GM19043 (cell line): ENCODE results near the gene SLC1A1.

Source experiments
- ATAC-seq: cut with Tn5 transposase; IDR thresholded peaks from one replicate; pipeline ENCODE4 v1.9.1; 2021; ENCODE audit warnings: low read depth; ENCODE audit not compliant: unreplicated experiment

The SLC1A1 gene

DNA sequence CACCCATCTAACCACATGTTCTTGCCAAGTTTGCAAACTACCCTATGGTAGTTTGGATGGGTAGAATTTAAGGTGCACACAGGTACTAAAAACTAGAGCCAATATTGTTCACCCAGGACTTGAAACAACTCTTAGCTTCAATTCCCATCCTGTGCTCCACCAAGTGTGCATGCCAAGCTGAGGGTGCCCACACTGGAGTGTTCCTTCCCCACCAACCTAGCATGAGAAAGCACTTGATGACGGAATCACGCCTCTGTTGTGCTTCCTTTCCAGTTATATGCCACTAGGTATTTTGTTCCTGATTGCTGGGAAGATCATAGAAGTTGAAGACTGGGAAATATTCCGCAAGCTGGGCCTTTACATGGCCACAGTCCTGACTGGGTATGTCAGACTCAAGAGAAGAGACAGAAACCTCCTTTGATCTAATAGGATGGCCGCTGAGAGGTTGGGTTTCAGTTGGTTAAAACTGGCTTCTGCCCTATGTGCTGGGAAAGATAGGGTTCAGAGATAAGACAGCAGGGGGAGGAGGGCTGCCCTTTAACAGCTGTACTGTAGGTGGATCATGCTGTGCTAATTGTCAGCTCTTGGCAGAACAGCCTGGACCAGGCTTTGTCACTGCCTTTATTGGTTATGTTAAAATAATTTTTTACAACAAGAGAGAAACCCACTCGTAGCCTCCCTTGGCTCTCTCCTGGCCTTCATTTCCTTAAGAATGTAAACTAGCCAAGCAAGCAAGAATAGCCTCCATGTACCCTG lies 83.5 kb downstream of the SLC1A1 start:
- ATAC-seq, result no peak

DNA sequence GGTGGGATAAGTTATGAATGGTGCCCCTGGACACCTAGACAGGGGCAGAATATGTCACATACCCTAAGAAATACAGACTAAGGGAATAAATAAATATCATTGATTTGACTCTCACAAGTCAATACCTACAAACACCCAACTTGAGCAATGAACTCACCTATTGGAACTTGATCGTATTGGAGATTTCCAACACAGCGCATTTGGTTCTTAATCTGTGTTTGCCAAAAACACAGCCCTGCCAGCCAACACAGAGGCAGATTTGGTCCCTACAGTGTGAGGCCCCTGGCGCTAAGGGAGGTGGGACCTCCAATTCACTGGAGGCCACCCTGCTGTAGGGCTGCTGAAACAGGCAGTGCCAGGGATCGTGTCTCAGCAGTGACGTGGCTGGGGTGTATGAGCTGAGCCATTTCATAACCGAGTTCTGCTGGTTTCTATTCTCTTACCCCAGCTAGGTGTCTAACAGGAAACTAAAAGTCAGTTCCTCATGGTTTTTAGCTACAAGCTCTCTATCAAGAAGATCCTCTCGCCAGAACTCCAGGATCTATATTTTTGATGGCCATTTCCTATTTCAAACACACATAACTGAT lies 84.5 kb downstream of the SLC1A1 start:
- ATAC-seq, result no peak

DNA sequence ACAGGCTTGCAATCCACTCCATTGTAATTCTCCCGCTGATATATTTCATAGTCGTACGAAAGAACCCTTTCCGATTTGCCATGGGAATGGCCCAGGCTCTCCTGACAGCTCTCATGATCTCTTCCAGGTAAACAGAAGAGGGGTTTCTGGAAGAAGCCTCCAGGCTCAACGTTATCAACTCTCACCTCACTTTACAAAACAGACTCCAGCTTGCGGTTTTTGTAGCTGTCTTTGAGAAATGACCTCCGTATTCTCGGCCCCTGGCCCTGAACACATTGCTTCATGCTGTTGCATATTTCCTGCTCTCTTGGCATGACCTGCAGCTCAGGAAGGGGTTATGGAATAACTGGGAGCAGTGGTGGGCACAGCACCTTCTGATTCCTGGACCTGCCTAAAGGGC lies 85.7 kb downstream of the SLC1A1 start:
- no peak for ATAC-seq

DNA sequence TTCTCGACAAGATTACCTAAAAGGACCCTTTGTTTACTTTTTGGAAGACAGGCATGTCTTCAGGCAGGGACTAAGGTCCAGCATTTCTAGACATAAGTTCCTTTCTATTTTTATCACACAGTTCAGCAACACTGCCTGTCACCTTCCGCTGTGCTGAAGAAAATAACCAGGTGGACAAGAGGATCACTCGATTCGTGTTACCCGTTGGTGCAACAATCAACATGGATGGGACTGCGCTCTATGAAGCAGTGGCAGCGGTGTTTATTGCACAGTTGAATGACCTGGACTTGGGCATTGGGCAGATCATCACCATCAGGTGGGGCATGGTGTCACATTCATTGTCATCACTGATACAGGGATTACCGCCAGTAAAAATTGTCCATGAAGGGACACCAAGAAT lies 86.2 kb downstream of the SLC1A1 start:
- ATAC-seq, result no peak

DNA sequence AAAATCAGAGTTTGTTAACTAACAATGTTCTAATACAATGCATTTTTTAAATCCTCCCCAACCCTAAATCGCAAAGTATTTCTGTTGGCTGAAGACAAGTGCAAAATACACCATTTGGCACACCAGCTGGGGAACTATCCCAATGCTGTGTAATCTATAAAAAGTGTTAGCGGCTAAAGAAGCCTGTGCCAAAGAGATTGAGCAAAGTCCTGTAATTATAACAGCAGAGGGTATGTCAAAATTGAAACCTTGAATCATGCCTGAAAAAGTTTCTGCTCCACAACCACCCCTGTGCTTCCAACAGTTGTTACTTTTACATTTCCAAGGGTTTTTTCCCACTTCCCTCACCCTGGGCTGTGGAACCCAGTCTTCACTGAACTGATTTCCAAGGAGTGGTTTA lies 88.7 kb downstream of the SLC1A1 start:
- no peak for ATAC-seq

DNA sequence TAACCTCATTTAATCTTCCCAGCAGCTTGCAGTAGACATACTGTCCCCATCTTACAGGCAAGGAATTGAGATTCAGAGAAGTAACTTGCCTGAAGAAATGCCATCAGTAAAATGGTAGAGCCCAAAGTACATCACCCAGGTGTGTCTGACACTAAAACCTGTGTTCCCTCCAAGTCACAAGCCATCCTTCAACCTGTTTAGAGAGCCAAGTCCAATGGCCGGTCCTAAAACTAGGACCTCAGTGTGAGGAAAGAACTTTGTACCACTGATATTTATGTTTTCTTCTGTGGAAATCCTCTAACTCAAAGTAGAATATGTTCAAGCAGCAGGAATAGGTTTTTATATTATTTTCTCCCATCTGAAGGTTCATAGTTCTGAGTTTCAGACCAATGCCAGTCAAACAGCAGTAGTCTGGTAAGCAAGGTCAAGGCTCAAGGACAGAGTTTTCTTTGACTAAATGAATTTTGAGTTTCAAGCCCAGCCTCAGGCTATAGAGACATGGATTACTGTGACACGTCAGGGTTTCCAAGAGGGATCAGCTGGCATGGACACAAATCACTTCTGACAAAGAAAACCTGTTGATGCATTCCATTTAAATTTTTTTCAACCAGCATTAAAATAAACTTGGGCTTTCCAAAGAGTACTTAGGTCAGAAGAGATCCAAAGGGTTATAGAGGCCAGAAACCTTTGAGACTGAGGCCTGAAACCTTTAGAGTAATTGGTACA lies 90.9 kb downstream of the SLC1A1 start:
- ATAC-seq, result no peak

GRCh38 chr9:4581861-4582565 lies 91.7 kb downstream of the SLC1A1 start:
- no peak for ATAC-seq

- no peak for ATAC-seq
Measured at GRCh38 chr9:4583001-4583400, 92.7 kb downstream of the SLC1A1 start.

DNA sequence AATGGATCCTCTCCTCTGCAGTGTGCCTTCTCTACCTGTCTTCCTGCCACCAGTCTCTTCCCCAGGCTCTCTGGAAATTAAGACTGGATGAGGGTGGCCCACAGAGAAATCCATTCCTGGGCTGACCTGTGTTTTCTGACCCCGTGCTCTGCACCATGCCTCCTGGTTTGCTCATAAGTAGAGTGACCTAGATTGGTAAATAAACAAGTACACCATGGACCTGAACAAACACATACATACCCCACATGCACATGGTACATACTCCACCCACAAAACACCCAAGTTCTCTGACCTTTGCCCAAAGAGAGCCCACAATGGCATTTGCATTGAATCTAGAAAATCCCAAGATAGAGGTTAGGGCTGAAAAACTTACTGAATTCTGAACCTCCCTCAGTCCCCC lies 94.4 kb downstream of the SLC1A1 start:
- no peak for ATAC-seq

DNA sequence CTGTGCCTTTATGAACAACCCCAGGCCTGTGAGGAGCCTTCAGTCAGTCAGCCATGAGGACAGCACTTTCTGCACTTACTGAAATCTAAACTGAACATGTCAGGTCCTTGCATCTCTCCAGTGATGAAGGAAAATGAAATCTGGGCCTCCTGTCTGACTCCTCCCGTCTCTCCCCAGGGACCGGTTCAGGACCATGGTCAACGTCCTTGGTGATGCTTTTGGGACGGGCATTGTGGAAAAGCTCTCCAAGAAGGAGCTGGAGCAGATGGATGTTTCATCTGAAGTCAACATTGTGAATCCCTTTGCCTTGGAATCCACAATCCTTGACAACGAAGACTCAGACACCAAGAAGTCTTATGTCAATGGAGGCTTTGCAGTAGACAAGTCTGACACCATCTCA lies 94.9 kb downstream of the SLC1A1 start:
- no peak for ATAC-seq

DNA sequence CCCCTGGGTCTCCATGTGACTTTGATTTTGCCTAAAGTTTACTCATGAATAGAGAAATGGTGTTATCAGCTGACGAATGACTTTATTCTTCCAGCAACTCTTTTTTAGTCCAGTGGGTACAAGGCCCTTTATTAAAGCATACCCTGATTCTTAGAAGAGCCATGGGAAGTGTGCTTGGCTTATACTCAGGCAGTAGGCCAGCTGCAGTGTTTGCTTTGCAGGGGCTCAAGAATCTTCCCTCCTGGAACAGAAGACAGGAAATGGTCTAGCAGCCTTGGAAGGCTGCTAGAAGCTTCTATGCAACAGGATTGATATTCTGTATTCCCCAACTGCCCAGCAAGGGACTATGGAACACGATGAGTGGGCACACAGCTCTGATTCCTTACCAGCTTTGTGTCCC lies 98.5 kb downstream of the SLC1A1 start:
- no peak for ATAC-seq

DNA sequence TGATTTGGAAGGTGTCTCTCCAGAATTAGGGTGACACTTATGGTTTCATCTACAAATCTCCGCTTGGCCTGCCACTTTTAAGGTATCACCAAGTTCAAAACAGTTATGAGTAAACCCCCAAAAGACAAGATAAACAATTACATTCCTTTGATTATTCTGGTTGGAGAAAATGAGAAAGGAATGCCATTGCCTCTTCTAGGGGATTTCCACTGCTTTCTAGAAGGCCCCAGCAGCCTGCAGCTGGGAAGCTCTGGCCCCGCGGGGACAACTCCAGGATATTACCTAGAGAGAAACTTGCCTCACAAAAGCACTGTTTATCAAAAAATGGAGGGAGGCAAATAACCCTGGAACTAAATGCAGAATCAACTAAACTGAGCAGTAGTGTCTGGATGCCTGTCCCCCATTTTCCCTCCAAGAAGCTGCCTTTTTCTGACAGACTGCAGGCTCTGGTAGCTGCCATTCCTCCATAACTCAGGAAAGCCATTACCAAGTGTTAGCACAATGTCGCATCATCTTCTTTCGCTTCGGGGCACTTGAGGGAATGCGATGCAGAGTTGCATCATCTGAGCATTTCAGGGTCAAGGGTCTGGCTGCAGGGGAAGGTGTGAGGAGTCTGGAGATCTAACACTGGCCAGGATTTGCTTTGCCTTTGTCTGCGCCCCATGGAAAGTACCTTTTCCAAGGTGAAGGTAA lies 100.3 kb downstream of the SLC1A1 start:
- ATAC-seq, result no peak

DNA sequence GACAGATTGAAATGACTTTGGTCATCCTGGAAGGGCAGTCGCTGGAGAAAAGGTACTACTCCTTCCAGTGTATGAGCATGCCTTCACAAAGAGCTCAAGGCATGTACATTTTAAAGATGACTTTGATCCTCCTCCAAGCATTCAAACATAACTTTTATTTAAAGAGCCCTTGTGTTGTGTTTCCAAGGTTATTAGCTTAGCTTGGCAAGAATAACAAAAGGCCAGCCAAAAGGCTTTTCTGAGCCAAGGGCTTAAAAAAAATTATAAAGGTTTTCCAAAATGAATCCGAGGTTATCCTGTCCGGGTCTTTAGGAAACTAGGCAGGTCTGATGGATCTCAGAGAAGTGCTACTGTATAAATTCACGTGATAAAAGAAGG lies 100.8 kb downstream of the SLC1A1 start:
- ATAC-seq, result no peak

GRCh38 chr9:4592295-4592694 lies 102.0 kb downstream of the SLC1A1 start:
- ATAC-seq, result no peak

DNA sequence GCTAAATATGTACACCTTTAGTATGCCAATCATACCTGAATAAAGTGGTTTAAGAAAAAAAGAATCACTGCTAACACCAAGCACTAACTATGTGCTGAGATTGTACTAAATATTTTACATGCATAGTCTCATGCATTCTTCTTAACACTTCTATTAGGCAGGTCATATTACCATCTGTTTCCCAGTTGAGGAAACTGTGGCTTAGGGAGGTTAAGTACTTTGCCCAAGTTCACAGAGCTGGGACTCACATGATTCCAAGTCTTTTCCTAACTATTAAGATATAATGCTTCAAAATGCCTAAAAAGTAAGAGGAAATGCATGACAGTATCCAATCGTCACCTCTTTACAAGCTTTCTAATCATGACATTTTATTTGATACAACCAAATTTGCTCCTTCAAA lies 102.6 kb downstream of the SLC1A1 start:
- ATAC-seq, result no peak

DNA sequence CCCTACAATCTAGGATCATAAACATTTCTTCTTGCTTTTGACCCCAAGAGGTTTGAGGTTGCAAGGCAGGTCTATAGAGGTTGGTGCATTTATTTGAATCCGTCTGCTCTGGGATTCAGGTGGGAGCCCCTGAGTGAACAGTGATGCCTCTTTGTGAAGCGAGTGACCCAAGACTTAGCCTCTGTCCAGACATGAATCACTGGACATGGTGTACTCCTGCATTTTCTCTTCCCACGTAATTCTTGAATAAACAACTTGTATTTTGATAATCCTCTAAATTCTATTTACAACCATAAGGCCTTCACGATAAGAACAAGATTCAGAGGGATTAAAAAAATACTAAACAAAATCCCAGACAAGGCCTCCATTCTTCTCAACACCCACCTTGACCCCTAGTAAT lies 104.3 kb downstream of the SLC1A1 start:
- no peak for ATAC-seq

- no peak for ATAC-seq
Measured at GRCh38 chr9:4594994-4595393, 104.7 kb downstream of the SLC1A1 start.

DNA sequence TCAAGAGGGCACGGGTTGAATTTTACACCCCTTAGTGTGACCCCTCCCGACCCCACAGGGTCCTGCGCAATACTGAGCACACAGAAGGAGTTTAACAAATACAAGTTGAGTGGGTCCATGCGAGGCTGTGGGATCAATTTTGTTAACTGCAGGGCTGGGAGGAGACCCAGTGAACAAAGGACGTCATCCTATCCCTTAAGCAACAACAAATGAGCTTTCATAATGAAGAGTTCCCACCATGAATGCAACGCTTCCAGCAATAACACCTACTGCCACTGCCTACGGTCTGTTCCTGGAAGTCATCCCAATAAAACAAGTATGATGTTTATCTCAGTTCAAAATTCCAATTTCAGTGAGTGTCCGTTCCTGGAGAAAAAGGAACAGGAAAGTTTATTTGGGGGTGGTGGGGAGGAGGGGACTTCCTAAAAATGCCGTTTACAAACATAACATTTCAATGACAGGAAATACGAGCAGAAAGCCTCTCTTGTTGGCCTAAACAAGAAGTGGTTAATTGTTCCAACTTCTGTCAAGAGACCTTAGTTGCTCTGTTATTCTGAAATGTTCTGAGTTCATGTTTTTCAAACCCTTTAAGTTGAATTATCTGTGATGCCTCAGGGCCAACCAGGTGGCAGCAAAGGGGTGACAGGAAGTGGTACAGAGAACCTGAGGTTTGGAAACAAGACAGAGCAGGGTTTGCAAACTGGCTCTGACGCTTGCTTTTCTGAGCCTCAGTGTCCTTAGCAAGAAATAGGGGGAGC lies 106.1 kb downstream of the SLC1A1 start:
- no peak for ATAC-seq

- ATAC-seq, result no peak
Measured at GRCh38 chr9:4600368-4600767, 110.1 kb downstream of the SLC1A1 start.

DNA sequence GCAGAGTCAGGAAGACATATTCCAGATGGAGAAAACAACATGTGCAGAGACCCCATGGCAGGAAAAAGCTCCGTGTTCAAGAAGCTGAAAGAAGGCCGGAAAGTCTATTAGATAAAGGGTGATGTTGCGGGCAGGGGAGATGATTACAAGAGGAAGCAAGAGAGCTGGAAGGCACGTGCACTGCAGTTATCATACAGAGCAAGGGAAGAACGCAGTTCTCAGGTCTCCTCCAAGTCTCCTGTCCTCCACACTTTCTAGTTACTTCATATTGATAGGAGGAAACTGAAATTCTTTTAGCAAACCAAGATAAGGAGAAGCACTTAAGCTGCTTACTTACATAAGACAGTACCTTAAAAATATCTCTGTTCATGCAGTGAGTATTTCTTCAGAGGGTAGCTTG lies 113.6 kb downstream of the SLC1A1 start:
- no peak for ATAC-seq
